ENCODE results near the gene MRPS9. TPM values are rescaled to one million over a fixed set of nuclear protein-coding genes. Genes with fewer than 3 reads are reported as not detected.

The MRPS9 gene
- total and polyA plus RNA-seq, 4 donors, result 17.1 to 28.6 (median 19.5) TPM

DNA sequence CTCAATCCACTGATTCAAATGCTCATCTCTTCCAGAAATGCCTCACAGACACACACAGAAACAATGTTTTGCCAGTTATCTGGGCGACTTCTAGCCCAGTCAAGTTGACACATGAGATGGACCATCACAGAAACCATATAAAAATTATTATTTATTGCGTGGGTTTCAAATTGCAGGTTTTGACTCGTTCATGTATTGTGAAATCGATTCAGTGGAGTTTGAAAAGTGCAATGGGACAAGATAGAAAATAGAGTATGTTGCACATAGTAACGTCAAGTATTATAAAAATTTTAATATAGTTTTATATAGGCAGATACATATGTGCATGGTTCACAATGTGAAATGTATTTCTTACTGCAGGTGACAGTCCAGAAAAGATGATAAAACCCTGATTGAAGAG is 100.8 kb downstream of the MRPS9 start:
- no peaks in the 10 kb centered on the region for H3K36me3 ChIP-seq (ENCODE audit: control insufficient read depth in 4 of 4, insufficient read depth in 4 of 4, low read length in 4 of 4)
- H3K4me1 ChIP-seq (ENCODE audit: control insufficient read depth in 5 of 5, insufficient read depth in 5 of 5, low read length in 5 of 5), result peaks cover 0 to 3% (median 0%) of the 10 kb centered on the region in 5 donors
- H3K27ac ChIP-seq (ENCODE audit: low read depth in 1 of 2, low read length in 1 of 2), result no peak overlapping the region
- TF ChIP-seq, protein P1, sequence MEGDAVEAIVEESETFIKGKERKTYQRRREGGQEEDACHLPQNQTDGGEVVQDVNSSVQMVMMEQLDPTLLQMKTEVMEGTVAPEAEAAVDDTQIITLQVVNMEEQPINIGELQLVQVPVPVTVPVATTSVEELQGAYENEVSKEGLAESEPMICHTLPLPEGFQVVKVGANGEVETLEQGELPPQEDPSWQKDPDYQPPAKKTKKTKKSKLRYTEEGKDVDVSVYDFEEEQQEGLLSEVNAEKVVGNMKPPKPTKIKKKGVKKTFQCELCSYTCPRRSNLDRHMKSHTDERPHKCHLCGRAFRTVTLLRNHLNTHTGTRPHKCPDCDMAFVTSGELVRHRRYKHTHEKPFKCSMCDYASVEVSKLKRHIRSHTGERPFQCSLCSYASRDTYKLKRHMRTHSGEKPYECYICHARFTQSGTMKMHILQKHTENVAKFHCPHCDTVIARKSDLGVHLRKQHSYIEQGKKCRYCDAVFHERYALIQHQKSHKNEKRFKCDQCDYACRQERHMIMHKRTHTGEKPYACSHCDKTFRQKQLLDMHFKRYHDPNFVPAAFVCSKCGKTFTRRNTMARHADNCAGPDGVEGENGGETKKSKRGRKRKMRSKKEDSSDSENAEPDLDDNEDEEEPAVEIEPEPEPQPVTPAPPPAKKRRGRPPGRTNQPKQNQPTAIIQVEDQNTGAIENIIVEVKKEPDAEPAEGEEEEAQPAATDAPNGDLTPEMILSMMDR (IDR thresholded peaks at IDR 0.05; ENCODE audit: control extremely low read depth, extremely low read depth), result no peak
- DNase-seq (no peak), ATAC-seq (ENCODE audit: insufficient read depth, low FRiP score) (no peak)
- H3K4me3 ChIP-seq, result no peak overlapping the region
- no peak overlapping the region for H3K9ac ChIP-seq (ENCODE audit: insufficient read depth in 1 of 2, low read length in 2 of 2)
- no peaks in the 10 kb centered on the region for H3K27me3 ChIP-seq (ENCODE audit: control insufficient read depth in 3 of 3, insufficient read depth in 3 of 3, low read length in 2 of 3)
- 89% methylated on average over 5 of the region's 5 CpGs for WGBS, 2 donors
- H3K9me3 ChIP-seq (ENCODE audit: control insufficient read depth in 4 of 4, insufficient read depth in 3 of 4, low read length in 3 of 4), result peaks cover 0 to 6% (median 0%) of the 10 kb centered on the region in 4 donors

DNA sequence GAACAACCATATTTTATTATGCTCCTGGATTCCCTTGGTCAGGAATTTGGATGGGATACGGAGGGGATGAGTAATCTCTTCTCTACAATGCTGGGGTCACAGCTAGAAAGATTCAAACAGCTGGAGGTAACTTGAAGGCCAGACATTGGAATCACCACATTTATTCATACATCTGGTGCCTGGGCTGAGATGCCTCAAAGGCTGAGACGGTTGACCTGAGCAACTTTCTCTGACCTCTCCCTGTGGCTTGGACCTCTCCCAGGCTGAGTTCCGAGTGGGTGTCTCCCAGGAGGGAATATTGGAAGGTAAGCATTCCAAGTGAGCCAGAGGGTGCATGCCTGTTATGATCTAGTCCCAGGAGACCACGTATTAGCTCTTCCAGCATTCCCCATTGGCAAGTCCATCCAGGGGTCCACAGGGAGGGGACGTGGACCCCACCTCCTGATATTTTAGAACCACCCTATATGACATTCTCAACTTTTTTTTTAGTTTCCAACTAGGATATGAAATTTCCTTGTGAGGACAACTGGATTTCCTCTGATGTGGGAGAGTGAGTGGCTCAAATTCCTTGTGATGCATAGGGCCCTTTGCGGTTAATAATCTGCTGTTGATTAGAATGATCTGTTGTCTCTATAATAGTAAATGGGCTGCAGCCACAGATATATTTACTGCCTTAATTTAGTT is 101.8 kb downstream of the MRPS9 start:
- H3K36me3 ChIP-seq (ENCODE audit: control insufficient read depth in 4 of 4, insufficient read depth in 4 of 4, low read length in 4 of 4), result no peaks in the 10 kb centered on the region
- peaks cover 0 to 3% (median 3%) of the 10 kb centered on the region in 3 donors for H3K27me3 ChIP-seq (ENCODE audit: control insufficient read depth in 3 of 3, insufficient read depth in 3 of 3, low read length in 2 of 3)
- H3K9ac ChIP-seq (ENCODE audit: insufficient read depth in 1 of 2, low read length in 2 of 2), result no peak overlapping the region
- 73 to 86% methylated on average over 6 of the region's 6 CpGs for WGBS, 2 donors
- peaks cover 0 to 5% (median 0%) of the 10 kb centered on the region in 5 donors for H3K4me1 ChIP-seq (ENCODE audit: control insufficient read depth in 5 of 5, insufficient read depth in 5 of 5, low read length in 5 of 5)
- peaks cover 0 to 6% (median 0%) of the 10 kb centered on the region in 4 donors for H3K9me3 ChIP-seq (ENCODE audit: control insufficient read depth in 4 of 4, insufficient read depth in 3 of 4, low read length in 3 of 4)
- TF ChIP-seq, protein P1 (IDR thresholded peaks at IDR 0.05; ENCODE audit: control extremely low read depth, extremely low read depth), result no peak
- H3K27ac ChIP-seq (ENCODE audit: low read depth in 1 of 2, low read length in 1 of 2), result no peak overlapping the region
- no peak for ATAC-seq (ENCODE audit: insufficient read depth, low FRiP score)
- DNase-seq, result no peak
- no peak overlapping the region for H3K4me3 ChIP-seq

DNA sequence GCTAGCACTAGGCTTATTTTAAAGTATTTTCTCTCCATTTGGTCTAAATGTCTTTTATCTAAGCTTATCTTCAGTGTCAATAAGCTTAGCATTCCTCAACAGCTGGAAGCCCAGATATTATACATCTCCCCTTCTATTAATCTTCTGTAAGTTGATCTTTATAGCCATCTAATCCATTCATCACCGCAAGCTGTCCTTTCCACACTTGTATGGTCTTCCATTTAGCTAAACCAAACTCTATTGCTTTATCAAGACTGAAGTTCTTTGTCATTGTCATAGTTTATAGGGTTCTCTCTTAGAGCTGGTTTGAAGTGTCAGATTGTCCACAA is 102.3 kb downstream of the MRPS9 start:
- H3K4me1 ChIP-seq (ENCODE audit: control insufficient read depth in 5 of 5, insufficient read depth in 5 of 5, low read length in 5 of 5), result peaks cover 0 to 11% (median 0%) of the 10 kb centered on the region in 5 donors
- no peak for ATAC-seq (ENCODE audit: insufficient read depth, low FRiP score)
- DNase-seq, result no peak
- H3K27me3 ChIP-seq (ENCODE audit: control insufficient read depth in 3 of 3, insufficient read depth in 3 of 3, low read length in 2 of 3), result peaks cover 0 to 4% (median 3%) of the 10 kb centered on the region in 3 donors
- no peak overlapping the region for H3K27ac ChIP-seq (ENCODE audit: low read depth in 1 of 2, low read length in 1 of 2)
- 79 to 97% methylated on average over 1 of the region's 1 CpG for WGBS, 2 donors
- peaks cover 0 to 6% (median 0%) of the 10 kb centered on the region in 4 donors for H3K9me3 ChIP-seq (ENCODE audit: control insufficient read depth in 4 of 4, insufficient read depth in 3 of 4, low read length in 3 of 4)
- TF ChIP-seq, protein P1 (IDR thresholded peaks at IDR 0.05; ENCODE audit: control extremely low read depth, extremely low read depth), result no peak
- no peak overlapping the region for H3K4me3 ChIP-seq
- no peak overlapping the region for H3K9ac ChIP-seq (ENCODE audit: insufficient read depth in 1 of 2, low read length in 2 of 2)
- H3K36me3 ChIP-seq (ENCODE audit: control insufficient read depth in 4 of 4, insufficient read depth in 4 of 4, low read length in 4 of 4), result no peaks in the 10 kb centered on the region
